HG02610 (cell line): Measurements from ENCODE around the gene SARNP.
"Not testable (repeated sequence)": the region's sequence is repeated elsewhere in the genome, so short reads cannot be mapped to it uniquely, and the experiment has no call there.

Experiments used
- ATAC-seq: cut with Tn5 transposase; IDR thresholded peaks from one replicate; pipeline ENCODE4 v1.9.1; 2021; ENCODE audit warnings: mild to moderate bottlenecking, moderate library complexity; ENCODE audit not compliant: unreplicated experiment

SARNP gene

GRCh38 chr12:55797550-55797949 is 20.0 kb downstream of the SARNP start:
- no peak for ATAC-seq

- ATAC-seq: no peak
These were observed 20.5 kb downstream of the SARNP start for GRCh38 chr12:55797068-55797467.

GRCh38 chr12:55795950-55796349 is 21.6 kb downstream of the SARNP start:
- ATAC-seq: no peak

GRCh38 chr12:55789893-55790292 is 27.6 kb downstream of the SARNP start:
- no peak for ATAC-seq

GRCh38 chr12:55789171-55789570 is 28.4 kb downstream of the SARNP start:
- ATAC-seq: no peak

GRCh38 chr12:55788546-55788945 is 29.0 kb downstream of the SARNP start:
- ATAC-seq: no peak

GRCh38 chr12:55780685-55781084 is 36.8 kb downstream of the SARNP start:
- ATAC-seq: no peak

- ATAC-seq: no peak
These were observed 39.7 kb downstream of the SARNP start for GRCh38 chr12:55777856-55778255.

GRCh38 chr12:55771736-55772135 is 45.8 kb downstream of the SARNP start:
- no peak for ATAC-seq

GRCh38 chr12:55767156-55767555 is 50.4 kb downstream of the SARNP start:
- no peak for ATAC-seq

GRCh38 chr12:55765736-55766290 is 51.7 kb downstream of the SARNP start:
- no peak for ATAC-seq

GRCh38 chr12:55762646-55763045 is 54.9 kb downstream of the SARNP start:
- ATAC-seq: no peak

GRCh38 chr12:55760663-55761062 is 56.9 kb downstream of the SARNP start:
- no peak for ATAC-seq

GRCh38 chr12:55758575-55758974 is 58.9 kb downstream of the SARNP start:
- ATAC-seq: not testable (repeated sequence)

- ATAC-seq: no peak
These were observed 59.8 kb downstream of the SARNP start for GRCh38 chr12:55757701-55758100.

GRCh38 chr12:55755246-55755645 is 62.3 kb downstream of the SARNP start:
- no peak for ATAC-seq

- no peak for ATAC-seq
These were observed 69.1 kb downstream of the SARNP start for GRCh38 chr12:55748230-55748993.

- no peak for ATAC-seq
These were observed 70.7 kb downstream of the SARNP start for GRCh38 chr12:55746913-55747231.

GRCh38 chr12:55746174-55746912 is 71.2 kb downstream of the SARNP start:
- ATAC-seq: no peak

GRCh38 chr12:55745361-55746173 is 72.0 kb downstream of the SARNP start:
- ATAC-seq: no peak

GRCh38 chr12:55744340-55745030 is 73.0 kb downstream of the SARNP start:
- ATAC-seq: no peak
